GM11168 (cell line): ENCODE results near the gene NR6A1.

Experiments
- in situ Hi-C: fragments of 300-500 bp; cut with MboI; formaldehyde crosslinking; loops from one replicate; pipeline ENCODE4 v1.12.0; 2022; ENCODE audit warnings: low sequenced_read_pairs; ENCODE audit not compliant: unreplicated experiment

The NR6A1 gene

DNA sequence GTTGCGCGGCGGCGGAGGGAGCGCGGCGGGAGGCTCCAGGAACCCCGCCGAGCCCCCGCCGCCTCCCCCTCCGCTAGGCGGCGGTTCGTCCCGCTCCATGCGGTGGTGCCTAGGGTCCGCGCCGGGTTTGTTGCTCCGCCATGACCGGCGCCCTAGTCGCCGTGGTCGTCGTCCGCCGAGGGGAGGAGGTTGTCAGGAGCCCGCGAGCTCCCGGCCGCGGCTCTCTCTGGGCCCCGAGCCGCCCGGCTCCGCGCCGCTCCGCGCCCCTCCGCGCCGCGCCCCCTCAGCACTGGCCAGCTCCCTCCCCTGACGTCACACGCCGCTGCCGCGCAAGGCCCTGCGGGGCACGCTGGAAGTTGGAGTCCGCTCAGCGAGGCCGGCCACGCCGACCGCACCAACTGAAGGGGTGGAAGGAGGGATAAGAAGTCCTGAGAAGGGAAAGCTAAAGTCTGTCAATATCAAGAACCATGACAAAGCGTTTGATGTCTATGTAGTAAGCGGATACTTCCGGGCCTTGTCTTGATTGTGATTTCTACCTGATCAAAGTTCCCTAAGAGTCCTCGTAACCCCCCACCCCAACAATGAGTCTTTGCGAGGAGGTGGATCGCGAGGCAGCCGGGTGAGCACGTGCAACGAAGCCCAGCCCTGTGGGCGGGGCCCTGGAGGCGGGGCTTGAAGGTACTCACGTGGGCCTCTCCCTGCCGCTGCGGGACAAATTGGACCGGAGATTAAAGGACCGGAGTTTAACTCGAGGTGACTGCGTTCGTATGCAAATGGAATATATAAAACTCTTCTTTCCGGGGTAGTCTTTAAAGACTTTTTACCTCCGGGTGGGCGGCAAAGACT is at the start of gene NR6A1:
Gene NR6A1 (minus strand): TSS at position 291 of the 846 bp plus-strand sequence.
- in situ Hi-C loops = loop anchor here (5.0 kb wide), 1 partner anchor 81 kb away; the partner anchor contains the start of gene WDR38

DNA sequence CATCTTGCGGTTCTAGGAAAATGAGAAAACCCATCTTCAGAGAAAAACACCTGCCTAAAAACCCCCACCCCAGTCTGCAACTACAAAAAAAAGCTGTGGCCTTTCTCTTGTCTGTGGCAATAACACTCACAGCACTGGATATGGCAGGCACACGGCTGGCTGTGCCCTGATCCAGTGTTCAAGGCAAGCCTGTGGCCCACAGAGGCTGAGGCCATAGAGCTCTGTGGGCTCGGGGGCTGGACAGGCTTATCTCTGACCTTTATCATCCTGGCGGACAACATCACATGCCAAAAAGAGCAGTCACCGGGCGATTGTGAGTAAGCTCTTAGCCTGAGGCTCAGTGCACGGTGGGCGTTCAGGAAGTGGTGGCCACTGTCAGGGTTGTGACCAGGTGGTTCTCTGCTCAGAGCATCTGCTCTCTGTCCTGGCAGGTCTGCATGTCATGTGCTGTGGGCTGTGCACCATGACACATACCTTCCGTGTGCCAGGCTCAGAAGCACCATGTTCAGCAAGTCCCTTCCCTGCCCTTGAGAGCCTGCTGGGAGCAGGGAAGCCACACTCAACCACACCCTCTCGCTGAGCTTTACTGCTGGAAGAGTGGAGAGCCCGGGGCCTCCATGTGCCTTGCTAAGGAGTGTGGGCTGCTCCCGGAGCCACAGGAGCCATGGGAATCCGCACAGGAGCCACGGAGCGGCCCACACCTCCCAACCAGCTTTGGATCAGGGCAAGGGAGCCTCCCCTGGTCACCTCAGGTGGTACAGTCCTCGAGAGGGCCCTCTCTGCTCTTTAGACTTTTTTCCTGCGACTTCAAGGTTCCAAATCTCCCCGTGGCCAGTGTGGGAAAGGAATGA is 47.5 kb upstream of the NR6A1 start:
- in situ Hi-C loops = no loop called here

DNA sequence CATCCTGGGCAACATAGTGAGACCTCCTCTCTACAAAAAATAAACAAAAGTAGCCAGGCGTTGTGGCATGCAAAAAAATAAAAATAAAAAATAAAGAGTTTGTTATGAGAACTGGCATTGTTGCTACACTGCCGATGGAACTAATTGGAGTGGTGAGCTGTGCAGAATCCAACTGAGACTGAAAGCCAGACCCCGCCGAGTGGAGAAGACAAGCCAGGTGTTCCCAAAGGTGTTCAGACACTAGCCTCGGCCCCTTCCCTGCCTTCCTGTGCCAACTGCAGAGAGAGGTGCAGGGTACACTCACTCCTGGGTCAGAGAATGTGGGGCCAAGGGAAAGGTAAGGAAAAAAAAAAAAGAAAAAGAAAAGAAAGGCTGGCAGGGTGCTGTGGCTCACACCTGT is 44.5 kb upstream of the NR6A1 start:
- in situ Hi-C loops = no loop called here

DNA sequence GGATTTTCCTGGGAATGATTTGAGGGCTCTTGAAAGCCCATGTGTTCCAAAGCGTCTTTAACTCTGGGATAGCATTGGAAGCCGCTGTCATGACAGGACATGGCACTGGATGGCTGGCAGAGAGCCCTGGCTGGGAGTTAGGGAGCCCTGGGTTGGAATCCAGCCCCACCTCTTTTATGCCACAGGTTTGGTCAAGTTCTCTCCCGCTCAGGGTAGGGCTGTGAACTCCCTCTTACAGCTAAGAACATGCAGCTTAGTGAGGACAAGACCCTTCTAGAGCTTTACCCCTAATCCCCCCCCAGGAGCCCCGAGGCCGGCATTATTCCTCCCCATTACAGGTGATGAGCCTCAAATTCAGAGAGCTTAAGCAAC is 43.0 kb upstream of the NR6A1 start:
- in situ Hi-C loops = no loop called here

DNA sequence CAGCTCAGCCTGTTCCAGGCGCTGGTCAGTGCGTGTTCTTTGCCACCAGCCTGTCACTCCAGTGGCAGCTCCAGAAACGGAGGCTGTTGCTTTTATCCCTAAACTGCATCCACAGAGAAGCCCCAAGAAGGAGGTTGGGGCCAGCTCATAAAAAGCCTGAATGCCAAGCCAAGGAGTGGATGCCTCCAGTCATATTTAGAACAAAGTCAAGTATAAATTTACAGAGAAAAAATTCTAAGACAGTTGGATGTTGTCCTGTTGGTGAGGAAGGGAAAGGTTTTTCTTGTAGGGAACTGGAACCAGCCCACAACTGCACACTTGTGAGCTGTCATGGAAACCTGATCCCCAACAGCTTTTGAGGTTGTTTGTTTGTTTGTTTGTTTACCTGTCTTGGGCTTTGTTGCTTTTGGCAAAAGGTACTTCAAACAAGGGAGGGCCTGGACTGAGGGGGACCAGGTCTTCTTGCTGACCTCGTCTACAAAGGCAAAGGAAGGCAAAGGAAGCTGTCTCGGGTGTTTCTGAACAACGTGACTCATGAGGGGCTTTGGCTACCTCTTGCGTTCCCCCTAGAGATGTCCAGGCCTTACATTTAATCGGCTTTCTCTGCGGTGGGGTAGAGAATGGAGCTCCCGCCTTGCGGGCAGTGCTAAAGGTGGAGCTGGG is 42.5 kb upstream of the NR6A1 start:
- in situ Hi-C loops = no loop called here

DNA sequence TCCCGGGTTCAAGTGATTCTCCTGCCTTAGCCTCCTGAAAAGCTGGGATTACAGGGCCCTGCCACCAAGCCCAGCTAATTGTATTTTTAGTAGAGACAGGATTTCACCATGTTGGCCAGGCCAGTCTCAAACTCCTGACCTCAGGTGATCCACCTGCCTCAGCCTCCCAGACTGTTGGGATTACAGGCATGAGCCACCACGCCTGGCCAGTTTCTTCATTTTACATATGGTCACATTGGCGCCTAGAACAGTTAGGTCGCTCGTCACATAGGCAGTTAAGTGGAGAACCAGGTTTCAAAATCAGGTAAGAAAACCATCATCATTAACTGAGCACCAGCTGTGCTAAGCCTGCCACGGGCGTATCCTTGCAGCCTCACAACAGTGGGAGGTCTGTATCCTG is 41.9 kb upstream of the NR6A1 start:
- in situ Hi-C loops = no loop called here

DNA sequence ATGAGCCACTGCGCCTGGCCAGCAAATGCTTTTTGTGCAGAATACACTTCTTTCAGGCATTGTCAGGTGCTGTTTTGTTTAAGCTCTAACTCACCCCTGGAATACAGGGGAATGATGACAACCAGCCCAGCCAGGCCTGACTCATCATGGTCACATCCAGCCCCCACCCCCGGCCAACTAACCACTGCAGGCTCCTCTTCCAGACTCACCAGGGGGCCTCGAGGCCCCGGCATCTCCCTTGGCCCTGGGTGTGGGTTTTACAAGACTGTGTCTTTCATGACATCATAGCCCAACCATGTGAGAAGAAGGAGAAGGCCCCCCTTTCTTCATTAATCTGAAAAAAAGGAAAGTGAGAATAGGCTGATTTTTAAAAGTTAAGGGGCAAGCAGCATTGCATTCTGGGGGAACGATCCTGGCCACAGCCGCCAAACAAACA is 41.3 kb upstream of the NR6A1 start:
- in situ Hi-C loops = no loop called here

DNA sequence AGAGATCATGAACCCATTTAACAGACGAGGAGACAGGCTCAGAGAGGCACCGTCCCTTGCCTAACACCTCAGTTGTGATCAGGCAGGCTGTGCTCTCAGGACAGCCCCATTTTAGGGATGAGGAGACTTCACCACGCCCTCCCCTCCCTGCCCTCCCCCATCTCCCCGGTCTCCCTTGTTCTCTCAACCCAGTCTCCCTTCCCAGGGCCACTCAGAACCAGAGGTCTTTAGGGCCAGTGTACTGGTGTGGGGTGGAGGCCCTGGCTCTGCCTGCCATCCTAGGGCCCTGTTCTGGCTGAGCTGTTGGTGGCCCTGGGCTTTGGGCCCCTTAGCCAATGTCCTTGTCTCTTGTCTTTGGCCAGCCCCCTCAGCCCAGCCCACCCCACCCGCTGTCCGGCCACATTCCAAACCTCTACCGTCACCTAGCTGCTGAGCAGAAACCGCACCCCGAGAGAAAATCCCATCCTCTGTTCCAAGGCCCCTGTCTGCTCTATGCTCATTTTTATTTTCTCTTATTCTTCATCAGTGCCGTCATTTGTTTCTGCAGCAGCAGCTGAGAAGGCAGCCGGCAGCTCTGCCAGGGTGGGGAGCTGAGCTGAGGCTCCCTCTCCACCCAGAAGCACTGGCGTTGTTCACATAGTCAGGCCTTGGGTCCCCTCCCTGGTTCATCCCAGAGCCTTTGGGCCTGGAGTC is 39.7 kb upstream of the NR6A1 start:
- in situ Hi-C loops = no loop called here

DNA sequence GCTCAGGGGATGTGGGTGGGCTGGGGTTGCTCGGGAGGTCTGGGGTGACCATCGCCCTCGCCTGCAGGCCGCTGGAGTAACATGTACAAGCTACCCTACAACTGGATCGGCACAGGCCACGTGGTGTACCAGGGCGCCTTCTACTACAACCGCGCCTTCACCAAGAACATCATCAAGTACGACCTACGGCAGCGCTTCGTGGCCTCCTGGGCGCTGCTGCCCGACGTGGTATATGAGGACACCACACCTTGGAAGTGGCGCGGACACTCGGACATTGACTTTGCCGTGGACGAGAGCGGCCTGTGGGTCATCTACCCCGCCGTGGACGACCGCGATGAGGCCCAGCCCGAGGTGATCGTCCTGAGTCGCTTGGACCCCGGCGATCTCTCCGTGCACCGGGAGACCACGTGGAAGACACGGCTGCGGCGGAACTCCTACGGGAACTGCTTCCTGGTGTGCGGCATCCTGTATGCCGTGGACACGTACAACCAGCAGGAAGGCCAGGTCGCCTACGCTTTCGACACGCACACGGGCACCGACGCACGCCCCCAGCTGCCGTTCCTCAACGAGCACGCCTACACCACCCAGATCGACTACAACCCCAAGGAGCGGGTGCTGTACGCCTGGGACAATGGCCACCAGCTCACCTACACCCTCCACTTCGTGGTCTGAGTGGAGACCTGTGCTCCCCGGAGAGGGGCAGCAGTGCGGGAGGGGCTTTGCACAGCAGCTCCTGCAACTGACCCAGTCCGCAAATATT is 38.8 kb upstream of the NR6A1 start:
- in situ Hi-C loops = no loop called here

DNA sequence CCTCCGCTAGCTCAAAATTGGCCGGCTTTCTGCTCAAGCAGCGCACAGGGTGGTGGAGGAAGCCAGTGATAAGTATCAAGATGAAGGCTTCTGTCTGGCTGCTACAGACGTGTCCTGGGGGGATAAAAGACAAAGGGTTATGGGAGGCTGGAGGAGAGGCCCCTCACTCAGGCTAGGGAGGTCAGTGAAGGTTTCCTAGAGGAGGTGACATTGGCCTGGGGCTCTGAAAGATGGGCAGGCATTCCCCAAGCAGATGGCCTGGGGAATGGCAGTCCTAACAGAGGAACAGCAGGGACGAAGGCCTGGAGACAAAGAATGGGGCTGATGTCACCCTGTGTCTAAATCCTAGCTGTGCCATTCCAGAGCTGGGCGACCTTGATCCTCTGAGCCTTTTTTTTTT is 38.1 kb upstream of the NR6A1 start:
- in situ Hi-C loops = no loop called here

DNA sequence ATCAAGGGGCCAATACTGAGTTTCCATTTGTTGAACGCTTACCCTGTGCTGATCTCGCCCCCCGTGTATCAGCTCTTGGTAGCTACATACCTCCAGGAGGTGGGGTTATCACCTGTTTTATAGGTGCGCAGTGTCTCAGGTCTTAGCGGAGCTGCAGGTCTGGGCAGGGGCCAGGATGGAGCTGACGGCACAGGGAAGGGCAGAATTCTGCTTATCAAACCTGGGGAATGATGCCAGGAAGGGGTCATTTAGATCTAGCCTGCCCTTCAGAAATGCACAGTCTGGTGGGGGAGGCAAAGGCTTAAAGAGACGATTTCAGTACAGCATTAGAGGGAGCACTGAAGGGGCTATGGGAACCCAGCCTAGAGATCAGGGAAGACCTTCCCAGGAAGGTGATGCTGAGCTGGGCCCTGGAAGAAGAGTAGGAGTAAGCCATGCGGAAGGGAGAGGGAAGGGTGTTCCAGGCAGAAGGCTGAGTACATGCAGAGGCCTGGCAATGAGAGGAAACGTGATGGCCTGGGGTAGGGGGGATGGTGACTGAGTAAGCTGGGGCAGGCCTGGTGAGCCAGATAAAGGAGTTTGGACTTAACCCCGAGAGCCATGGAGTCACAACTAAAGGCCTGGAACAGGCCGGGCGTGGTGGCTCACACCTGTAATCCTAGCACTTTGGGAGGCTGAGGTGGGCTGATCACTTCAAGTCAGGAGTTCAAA is 37.3 kb upstream of the NR6A1 start:
- in situ Hi-C loops = no loop called here

DNA sequence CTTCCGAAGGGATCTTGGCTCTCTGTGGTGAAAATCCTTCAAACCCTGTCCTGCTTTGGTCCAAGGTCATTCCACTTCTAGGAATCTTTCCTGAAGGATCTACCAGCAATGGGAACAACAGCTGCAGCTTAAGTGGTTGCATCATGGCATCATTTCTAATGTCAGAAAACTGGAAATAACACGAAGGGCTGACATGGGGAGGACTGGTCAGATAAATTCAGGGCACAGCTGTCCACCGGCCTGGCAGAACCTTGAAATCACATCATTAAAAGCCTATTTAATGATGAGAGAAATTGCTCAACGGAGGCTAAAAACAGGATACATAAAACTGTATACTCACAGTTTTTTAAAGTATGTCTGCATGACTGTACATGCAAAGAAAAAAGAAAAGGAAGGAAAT is 34.1 kb upstream of the NR6A1 start:
- in situ Hi-C loops = no loop called here

DNA sequence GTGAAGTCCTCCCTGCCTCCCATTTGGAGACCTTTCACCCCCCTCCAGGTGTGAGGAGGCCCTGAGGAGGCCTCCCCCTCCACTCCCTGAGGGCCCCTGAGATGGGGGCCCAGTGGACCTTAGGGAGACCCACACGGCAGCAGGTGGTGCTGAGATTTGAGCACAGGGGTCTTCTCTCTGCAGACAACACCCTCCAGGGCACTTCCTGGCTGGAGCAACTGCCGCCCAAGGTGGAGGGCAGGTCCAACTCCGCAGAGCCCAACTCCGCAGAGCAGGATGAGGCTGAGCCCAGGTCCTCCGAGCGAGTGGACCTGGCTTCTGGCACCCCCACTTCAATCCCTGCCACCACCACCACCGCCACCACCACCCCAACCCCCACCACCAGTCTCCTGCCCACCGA is 32.8 kb upstream of the NR6A1 start:
- in situ Hi-C loops = no loop called here

DNA sequence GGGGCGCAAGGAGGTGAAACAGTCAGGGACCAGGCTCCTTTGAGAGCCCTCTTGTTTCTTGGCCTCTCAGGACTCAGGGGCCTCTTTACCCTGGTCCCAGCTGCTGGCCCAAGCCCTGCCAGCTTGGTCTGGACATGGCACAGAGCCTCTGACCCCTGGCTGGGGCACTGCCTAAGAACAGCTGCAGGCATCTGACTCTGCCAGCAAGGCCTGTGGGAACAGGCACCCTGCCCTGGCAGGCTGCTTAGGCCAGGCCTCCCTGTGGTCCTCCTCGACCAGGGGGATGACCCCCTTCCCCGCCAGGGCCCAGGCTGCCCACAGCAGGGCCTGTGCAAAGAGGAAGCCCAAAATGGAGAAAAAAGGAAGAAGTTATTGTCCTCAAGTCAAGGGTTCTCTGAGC is 31.3 kb upstream of the NR6A1 start:
- in situ Hi-C loops = no loop called here

DNA sequence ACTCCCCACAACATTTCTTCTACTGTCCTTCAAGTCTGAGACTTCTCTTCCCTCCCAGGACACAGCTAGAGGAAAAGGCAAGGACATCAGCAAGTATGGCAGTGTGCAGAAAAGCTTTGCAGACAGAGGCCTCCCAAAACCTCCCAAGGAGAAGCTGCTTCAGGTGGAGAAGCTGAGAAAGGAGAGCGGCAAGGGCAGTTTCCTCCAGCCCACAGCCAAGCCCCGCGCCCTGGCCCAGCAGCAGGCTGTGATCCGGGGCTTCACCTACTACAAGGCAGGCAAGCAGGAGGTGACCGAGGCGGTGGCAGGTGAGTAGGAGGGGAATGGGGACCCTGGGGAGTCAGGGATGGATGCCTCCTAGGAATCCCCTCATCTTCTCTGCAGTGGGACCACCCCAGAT is 30.2 kb upstream of the NR6A1 start:
- in situ Hi-C loops = no loop called here

DNA sequence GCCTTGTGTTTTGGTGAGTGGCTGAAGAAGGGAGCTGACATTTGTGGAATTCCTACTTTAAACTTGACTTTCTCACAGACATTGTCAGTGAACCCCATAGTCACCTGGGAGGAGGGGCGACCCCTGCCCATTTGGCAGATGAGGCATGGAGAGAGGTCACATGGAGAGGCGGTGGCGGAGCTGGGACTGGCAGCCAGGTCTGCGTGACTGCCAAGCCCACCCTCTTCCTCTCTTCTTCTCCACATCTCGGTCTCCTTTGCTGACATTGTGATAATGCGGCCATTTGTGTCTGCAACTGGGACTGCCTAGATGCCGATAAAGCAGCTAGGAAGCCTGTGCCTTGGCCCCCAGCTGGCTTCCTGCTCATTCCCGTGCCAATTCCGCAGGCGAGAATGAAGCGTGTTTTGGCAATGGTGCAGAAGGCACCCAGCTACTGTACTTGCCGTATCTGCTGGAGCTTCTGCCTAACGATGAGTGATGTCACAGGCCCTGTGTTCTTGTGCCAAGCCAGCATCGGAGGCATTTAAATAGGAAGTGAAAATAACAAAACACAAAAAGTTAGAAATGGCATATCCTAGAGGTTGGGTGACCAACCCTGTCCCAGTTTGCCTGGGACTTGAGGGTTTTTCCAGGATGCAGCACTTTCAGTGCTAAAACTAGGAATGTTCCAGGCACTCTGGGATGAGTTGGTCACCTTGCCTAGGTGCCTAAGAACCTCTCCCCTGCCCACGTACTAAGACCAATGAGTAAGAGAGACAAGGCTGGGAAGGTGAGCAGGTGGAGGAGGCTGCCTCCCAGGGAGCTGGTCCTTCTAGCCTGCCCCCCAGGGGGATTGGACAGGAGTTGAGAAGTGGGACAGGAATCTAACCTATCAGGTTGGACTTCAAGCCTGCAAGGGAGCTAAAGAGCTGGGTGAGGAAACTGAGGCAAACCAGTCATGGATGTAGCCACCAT is 29.5 kb upstream of the NR6A1 start:
- in situ Hi-C loops = no loop called here

DNA sequence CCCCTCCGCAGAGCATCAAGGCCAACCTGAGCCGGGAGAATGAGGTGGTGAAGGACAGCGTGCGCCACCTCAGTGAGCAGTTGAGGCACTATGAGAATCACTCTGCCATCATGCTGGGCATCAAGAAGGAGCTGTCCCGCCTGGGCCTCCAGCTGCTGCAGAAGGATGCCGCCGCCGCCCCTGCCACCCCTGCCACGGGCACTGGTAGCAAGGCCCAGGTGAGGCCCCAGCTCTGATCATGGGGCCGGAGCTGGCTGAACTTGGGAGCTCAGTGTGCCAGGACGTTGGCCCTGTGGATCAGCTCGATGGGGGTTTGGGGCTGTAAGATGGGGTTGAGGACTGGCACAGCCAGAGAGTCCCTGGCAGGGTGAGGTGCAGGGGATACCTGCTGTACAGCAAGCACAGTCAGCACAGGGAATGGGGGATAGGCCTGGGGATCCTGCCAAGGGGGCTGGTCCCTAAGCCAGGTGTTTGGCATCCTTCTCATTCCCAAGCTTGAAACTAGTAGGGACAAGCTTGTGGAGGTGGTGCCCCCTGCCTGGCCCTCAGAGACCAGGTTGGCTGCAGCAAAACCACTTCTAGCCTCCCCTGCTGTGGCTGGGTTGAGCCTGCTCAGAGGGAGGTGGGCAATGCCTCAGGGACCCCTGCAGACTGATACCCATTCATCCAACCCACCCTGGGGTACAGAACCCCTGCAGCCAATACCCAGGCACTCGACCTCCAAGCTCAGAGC is 28.3 kb upstream of the NR6A1 start:
- in situ Hi-C loops = no loop called here
